NB4 (cell line): ENCODE results near the gene SOCS6.

Experiments
- DNase-seq: peaks from one replicate; pipeline ENCODE4 v3.0.0; 2010; ENCODE audit warnings: low read depth
- H3K4me3 ChIP-seq: one replicate; pipeline ENCODE4 v1.5.1; 2011; ENCODE audit warnings: mild to moderate bottlenecking, low read depth, low read length, moderate library complexity
- CTCF ChIP-seq: IDR thresholded peaks from one replicate; pipeline ENCODE4 v1.5.1; 2012; ENCODE audit warnings: low read depth, low read length
- MYC ChIP-seq: IDR thresholded peaks from 2 replicates; pipeline ENCODE4 v1.6.1; 2011; ENCODE audit warnings: low read depth, low read length
- POLR2A ChIP-seq: IDR thresholded peaks from 2 replicates; pipeline ENCODE4 v1.6.1; 2011; ENCODE audit warnings: mild to moderate bottlenecking; ENCODE audit not compliant: insufficient read length; ENCODE audit errors: extremely low read depth
- TF ChIP-seq, protein P1 (sequence below): IDR thresholded peaks from 2 replicates; pipeline ENCODE4 v1.6.1; 2011; ENCODE audit warnings: low read depth, low read length

SOCS6 gene

GRCh38 chr18:70311726-70312125 lies 22.9 kb downstream of the SOCS6 start:
- DNase-seq: no peak
- TF ChIP-seq POLR2A (no peak), MYC (no peak), CTCF (no peak)
- TF ChIP-seq, protein P1, sequence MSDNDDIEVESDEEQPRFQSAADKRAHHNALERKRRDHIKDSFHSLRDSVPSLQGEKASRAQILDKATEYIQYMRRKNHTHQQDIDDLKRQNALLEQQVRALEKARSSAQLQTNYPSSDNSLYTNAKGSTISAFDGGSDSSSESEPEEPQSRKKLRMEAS: no peak

DNA sequence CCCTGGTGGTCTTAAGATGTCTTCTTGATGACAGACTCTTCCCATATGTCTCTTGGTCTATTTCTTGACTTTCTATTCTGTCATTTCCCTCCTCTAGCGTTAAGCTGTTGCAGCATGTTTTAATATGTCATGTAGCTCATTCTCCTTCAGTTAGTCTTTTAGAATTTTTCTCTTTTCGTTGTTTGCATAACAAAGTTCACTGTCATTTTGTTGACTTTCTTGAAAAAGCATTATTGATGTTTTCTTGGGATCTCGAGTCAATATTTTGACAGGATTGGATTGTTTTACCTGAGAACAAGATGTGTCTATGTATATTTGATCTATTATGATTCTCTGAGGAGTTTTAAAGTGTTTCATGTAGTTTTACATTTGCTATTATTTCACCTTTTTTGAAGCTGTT lies 24.8 kb downstream of the SOCS6 start:
- DNase-seq: no peak
- no peak for TF ChIP-seq MYC
- TF ChIP-seq, protein P1: no peak
- TF ChIP-seq CTCF: no peak
- no peak for TF ChIP-seq POLR2A
- H3K4me3 ChIP-seq: no peak overlapping the region

More at GRCh38 chr18:70311726-70312125, 22.9 kb downstream of the SOCS6 start:
- no peak overlapping the region for H3K4me3 ChIP-seq

DNA sequence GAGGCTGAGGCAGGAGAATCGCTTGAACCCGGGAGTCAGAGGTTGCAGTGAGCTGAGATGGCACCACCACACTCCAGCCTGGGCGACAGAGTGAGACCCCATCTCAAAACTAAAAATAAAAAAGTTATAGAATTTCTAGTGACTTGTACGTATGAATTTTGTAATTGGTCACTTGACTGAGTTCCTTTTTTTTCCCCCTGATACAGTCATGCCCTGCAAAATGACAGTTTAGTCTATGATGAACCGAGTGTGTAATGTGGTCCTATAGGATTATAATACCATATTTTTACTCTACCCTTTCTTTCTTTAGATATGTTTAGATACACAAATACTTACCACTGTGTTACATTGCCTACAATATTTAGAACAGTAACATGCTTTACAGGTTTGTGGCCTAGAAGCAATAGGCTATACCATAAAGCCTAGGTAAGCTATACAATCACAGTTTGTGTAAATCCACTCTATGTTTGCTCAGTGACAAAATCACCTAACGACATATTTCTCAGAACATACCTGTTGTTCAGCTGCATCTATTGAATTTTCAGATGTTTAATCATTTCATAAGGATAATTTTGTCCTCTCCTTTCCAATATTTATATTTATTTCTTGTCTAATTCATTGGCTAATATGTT lies 25.4 kb downstream of the SOCS6 start:
- TF ChIP-seq POLR2A (no peak), MYC (no peak), CTCF (no peak)
- TF ChIP-seq, protein P1: no peak
- DNase-seq: no peak
- H3K4me3 ChIP-seq: no peak overlapping the region

DNA sequence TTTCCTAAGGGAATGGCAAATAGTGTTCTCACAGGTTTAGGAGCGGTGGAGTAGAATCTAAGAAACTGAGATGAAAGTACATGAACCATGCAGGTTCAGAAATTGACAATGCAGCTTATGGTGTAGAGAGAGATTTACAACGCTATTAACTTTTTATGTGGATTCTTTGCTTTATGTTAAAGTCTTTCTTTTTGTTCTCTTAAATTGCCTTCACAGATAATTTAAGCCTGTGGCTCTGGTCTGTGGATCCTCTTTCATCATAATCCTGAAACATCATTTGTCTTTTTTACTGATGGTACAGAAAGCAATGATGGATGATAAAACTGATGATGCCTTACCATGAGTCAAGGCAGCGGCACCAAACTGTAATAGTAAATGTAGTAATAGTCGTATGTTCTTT lies 30.3 kb downstream of the SOCS6 start:
- TF ChIP-seq MYC: no peak
- TF ChIP-seq CTCF: no peak
- TF ChIP-seq, protein P1: no peak
- no peak for TF ChIP-seq POLR2A
- no peak for DNase-seq
- H3K4me3 ChIP-seq: no peak overlapping the region

DNA sequence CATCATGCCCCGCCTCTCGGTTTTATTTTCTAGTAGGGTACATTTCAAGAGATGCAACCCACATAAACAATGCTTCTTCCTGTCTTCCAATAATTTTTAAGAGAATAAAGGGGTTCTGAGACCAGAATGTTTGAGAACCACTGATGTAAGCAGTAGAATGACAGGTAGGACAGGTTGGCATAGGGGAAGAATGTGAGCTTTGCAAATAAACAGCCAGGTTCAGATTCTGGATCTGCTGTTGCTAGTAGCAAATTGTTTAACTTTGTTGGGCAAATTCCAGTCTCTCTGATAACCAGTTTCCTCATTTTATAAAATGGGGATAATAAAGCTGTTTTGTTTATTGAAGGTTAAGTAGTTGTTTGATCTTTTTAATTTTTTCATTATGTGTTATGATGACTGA lies 32.8 kb downstream of the SOCS6 start:
- no peak for TF ChIP-seq CTCF
- TF ChIP-seq, protein P1: no peak
- TF ChIP-seq MYC: no peak
- TF ChIP-seq POLR2A: no peak
- H3K4me3 ChIP-seq: no peak overlapping the region
- DNase-seq: no peak
